Transverse colon (tissue), 4 donors: Measurements from ENCODE around the gene EIF2S2. TPM values are rescaled to one million over a fixed set of nuclear protein-coding genes. Genes with fewer than 3 reads are reported as not detected.

Experiments
- DNase-seq: peaks from one replicate; pipeline ENCODE4 v3.0.0-alpha.2; 2019
- H3K27ac ChIP-seq, 4 donors: fragments of 200-600 bp; sonication (generic); 2 replicates each; pipeline ENCODE4 v1.5.1; 2016 to 2018; ENCODE audit warnings: inconsistent platforms in 4 of 4
- H3K27me3 ChIP-seq: fragments of 200-600 bp; sonication (generic); 2 replicates; pipeline ENCODE4 v1.5.1; 2017; ENCODE audit warnings: inconsistent platforms
- H3K36me3 ChIP-seq, 4 donors: fragments of 200-600 bp; sonication (generic); 2 replicates each; pipeline ENCODE4 v1.5.1; 2017 to 2019; ENCODE audit warnings: inconsistent platforms in 4 of 4
- H3K4me1 ChIP-seq, 4 donors: fragments of 200-600 bp; sonication (generic); 2 replicates each; pipeline ENCODE4 v1.5.1; 2017 to 2020; ENCODE audit warnings: inconsistent platforms in 4 of 4
- H3K4me3 ChIP-seq, 4 donors: fragments of 200-600 bp; sonication (generic); 1 replicate in 1 of 4; 2 replicates in 3 of 4; pipeline versions ENCODE4 v1.5.1 to v1.6.1; 2017 to 2019; ENCODE audit warnings: inconsistent platforms in 4 of 4
- H3K9me3 ChIP-seq, 2 donors: fragments of 200-600 bp; sonication (generic); 2 replicates each; pipeline ENCODE4 v1.5.1; 2017 to 2019; ENCODE audit warnings: inconsistent platforms in 2 of 2
- CTCF ChIP-seq, 5 experiments: fragments of 200-600 bp in 3 of 5; fragments of 450-650 bp in 2 of 5; sonication (generic) in 3 of 5; IDR thresholded peaks; 1 replicate in 2 of 5; 2 replicates in 3 of 5; pipeline ENCODE4 v1.5.1; 2016 to 2017; ENCODE audit warnings: antibody characterized with exemption in 5 of 5, inconsistent platforms in 3 of 5, mild to moderate bottlenecking in 2 of 5, moderate library complexity in 1 of 5
- EP300 ChIP-seq: sonication (generic); formaldehyde crosslinking; IDR thresholded peaks from one replicate; pipeline ENCODE4 v1.6.1; 2017; ENCODE audit warnings: antibody characterized with exemption, low read depth
- POLR2A ChIP-seq: fragments of 450-650 bp; IDR thresholded peaks from one replicate; pipeline ENCODE4 v1.6.1; 2016; ENCODE audit warnings: antibody characterized with exemption, mild to moderate bottlenecking, moderate library complexity
- POLR2AphosphoS5 ChIP-seq, 3 donors: sonication (generic); formaldehyde crosslinking; IDR thresholded peaks; one replicate each; pipeline ENCODE4 v1.6.1; 2016; ENCODE audit warnings: antibody characterized with exemption in 3 of 3
- WGBS, 2 donors: methylation state at CpG; one replicate each; pipeline ENCODE4 v1.1.5; 2018; ENCODE audit warnings: low coverage in 1 of 2; 5-methylcytosine and 5-hydroxymethylcytosine counted together
- in situ Hi-C, 4 donors: fragments of 200-750 bp; cut with MboI; loops; one replicate each; pipeline versions ENCODE4 v1.15.0 to v1.15.1; 2017; ENCODE audit warnings: low sequenced_read_pairs in 3 of 4, low pct_ligation_motif_present in 1 of 4, low pct_unique_long_range_greater_than_20kb in 1 of 4
- intact Hi-C: fragments of 100-400 bp; cut with DNase I; formaldehyde crosslinking; loops from one replicate; pipeline ENCODE4 v1.15.1; 2023; ENCODE audit warnings: low total_unique reads
- total RNA-seq, 4 donors: library from RNA; depleted of rRNA; stranded (reverse); fragments of >200 nt; gene quantifications; one replicate each; pipeline ENCODE4 v1.1.0, GENCODE V29; 2016

The EIF2S2 gene
- total RNA-seq, 4 donors from 2014 or later = 15.3 to 42.1 (median 23.9) TPM

GRCh38 chr20:34100576-34100975 lies 11.5 kb downstream of the EIF2S2 start:
- intact Hi-C loops = no loop called here
- H3K4me1 ChIP-seq = no peaks in the 10 kb centered on the region
- DNase-seq = no peak
- H3K36me3 ChIP-seq = peaks cover 0 to 68% (median 33%) of the 10 kb centered on the region in 4 donors
- no peak overlapping the region for H3K27ac ChIP-seq
- TF ChIP-seq POLR2A (no peak), CTCF (IDR thresholded peaks at IDR 0.05) (no peak), POLR2AphosphoS5 (IDR thresholded peaks at IDR 0.05) (no peak), EP300 (no peak)
- H3K4me3 ChIP-seq = no peak overlapping the region
- in situ Hi-C loops = no loop called here
- no peaks in the 10 kb centered on the region for H3K27me3 ChIP-seq
- WGBS, 2 donors = 49 to 56% methylated on average over 3 of the region's 3 CpGs
- H3K9me3 ChIP-seq = no peaks in the 10 kb centered on the region

- H3K36me3 ChIP-seq = peaks cover 0 to 70% (median 34%) of the 10 kb centered on the region in 4 donors
- in situ Hi-C loops = no loop called here
Observed at GRCh38 chr20:34099675-34100074, 12.4 kb downstream of the EIF2S2 start.

GRCh38 chr20:34098570-34098969 lies 13.5 kb downstream of the EIF2S2 start:
- peaks cover 0 to 68% (median 33%) of the 10 kb centered on the region in 4 donors for H3K36me3 ChIP-seq
- whole genome bisulfite sequencing, 2 donors = 80 to 88% methylated on average over 3 of the region's 3 CpGs

More at GRCh38 chr20:34099675-34100074, 12.4 kb downstream of the EIF2S2 start:
- Histone ChIP-seq H3K4me1 (no peaks in the 10 kb centered on the region), H3K9me3 (no peaks in the 10 kb centered on the region), H3K27me3 (no peaks in the 10 kb centered on the region), H3K27ac (no peak overlapping the region), H3K4me3 (no peak overlapping the region)
- no peak for TF ChIP-seq POLR2A
- TF ChIP-seq POLR2AphosphoS5 (IDR thresholded peaks at IDR 0.05) = no peak
- no peak for TF ChIP-seq EP300
- TF ChIP-seq CTCF (IDR thresholded peaks at IDR 0.05) = no peak
- intact Hi-C loops = no loop called here
- DNase-seq = no peak
- WGBS, 2 donors = 60 to 78% methylated on average over 3 to 5 of the region's 5 CpGs

GRCh38 chr20:34096699-34097444 lies 15.2 kb downstream of the EIF2S2 start:
- H3K36me3 ChIP-seq = peaks cover 0 to 68% (median 32%) of the 10 kb centered on the region in 4 donors
- H3K27me3 ChIP-seq = no peaks in the 10 kb centered on the region
- no peak overlapping the region for H3K27ac ChIP-seq
- no peak overlapping the region for H3K4me3 ChIP-seq
- in situ Hi-C loops = no loop called here
- DNase-seq = no peak
- H3K4me1 ChIP-seq = no peaks in the 10 kb centered on the region
- H3K9me3 ChIP-seq = no peaks in the 10 kb centered on the region
- no peak for TF ChIP-seq POLR2AphosphoS5 (IDR thresholded peaks at IDR 0.05)
- TF ChIP-seq EP300 = no peak
- TF ChIP-seq POLR2A = no peak
- TF ChIP-seq CTCF (IDR thresholded peaks at IDR 0.05) = no peak
- WGBS, 2 donors = 85 to 87% methylated on average over 8 to 9 of the region's 9 CpGs
- intact Hi-C loops = no loop called here

More at GRCh38 chr20:34098570-34098969, 13.5 kb downstream of the EIF2S2 start:
- H3K4me3 ChIP-seq = no peak overlapping the region
- no peaks in the 10 kb centered on the region for H3K9me3 ChIP-seq
- intact Hi-C loops (no loop called here), in situ Hi-C loops (no loop called here)
- no peak for DNase-seq
- H3K27me3 ChIP-seq = no peaks in the 10 kb centered on the region
- H3K4me1 ChIP-seq = no peaks in the 10 kb centered on the region
- H3K27ac ChIP-seq = no peak overlapping the region
- TF ChIP-seq POLR2A (no peak), EP300 (no peak), CTCF (IDR thresholded peaks at IDR 0.05) (no peak), POLR2AphosphoS5 (IDR thresholded peaks at IDR 0.05) (no peak)
